ENCODE measurements around the gene LEPROT.

Gene LEPROT

GRCh38 chr1:65412256-65412983, 8.0 kb upstream of the LEPROT start:
- TF ChIP-seq CTCF (IDR thresholded peaks at IDR 0.05; ENCODE audit: low read depth, low read length) = no peak
- peak in 1 of 2 donors; percentile 38 for DNase-seq (ENCODE audit: low read depth in 2 of 2)

GRCh38 chr1:65412984-65413375, 7.5 kb upstream of the LEPROT start:
- DNase-seq (ENCODE audit: low read depth in 2 of 2) = peak in 1 of 2 donors; percentile 61
- no peak for TF ChIP-seq CTCF (IDR thresholded peaks at IDR 0.05; ENCODE audit: low read depth, low read length)
- no peak overlapping the region for H3K4me3 ChIP-seq (replicated peaks in 1 of 2; ENCODE audit: low read depth in 2 of 2, low read length in 2 of 2)

More at GRCh38 chr1:65412256-65412983, 8.0 kb upstream of the LEPROT start:
- H3K4me3 ChIP-seq (replicated peaks in 1 of 2; ENCODE audit: low read depth in 2 of 2, low read length in 2 of 2) = no peak overlapping the region

GRCh38 chr1:65414538-65414937, 5.9 kb upstream of the LEPROT start:
- no peak overlapping the region for H3K4me3 ChIP-seq (replicated peaks in 1 of 2; ENCODE audit: low read depth in 2 of 2, low read length in 2 of 2)

DNA sequence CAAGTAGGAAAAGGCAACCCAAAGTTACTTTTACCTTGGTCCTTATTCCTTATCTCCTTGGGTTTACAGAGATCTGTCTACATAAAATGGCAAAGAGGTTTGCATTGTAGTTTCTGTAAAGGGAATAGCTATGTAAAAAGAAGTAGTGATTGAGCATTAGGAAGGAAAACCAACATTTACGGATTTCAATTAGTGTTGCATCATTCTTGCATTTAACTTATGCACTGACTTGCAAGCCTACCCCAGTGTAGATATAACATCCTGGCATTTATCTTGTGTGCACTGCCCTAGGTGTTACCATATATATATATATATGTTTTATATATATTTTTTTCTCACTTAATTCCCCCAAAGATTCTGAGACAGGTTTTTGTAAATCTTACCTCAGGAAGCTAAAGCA, 3.7 kb upstream of the LEPROT start:
- no peak for DNase-seq (ENCODE audit: low read depth in 2 of 2)
- H3K4me3 ChIP-seq (replicated peaks in 1 of 2; ENCODE audit: low read depth in 2 of 2, low read length in 2 of 2) = no peak overlapping the region
- TF ChIP-seq CTCF (IDR thresholded peaks at IDR 0.05; ENCODE audit: low read depth, low read length) = no peak

More at GRCh38 chr1:65414538-65414937, 5.9 kb upstream of the LEPROT start:
- DNase-seq (ENCODE audit: low read depth in 2 of 2) = no peak
- no peak for TF ChIP-seq CTCF (IDR thresholded peaks at IDR 0.05; ENCODE audit: low read depth, low read length)

GRCh38 chr1:65417729-65418128, 2.7 kb upstream of the LEPROT start:
- H3K4me3 ChIP-seq (replicated peaks in 1 of 2; ENCODE audit: low read depth in 2 of 2, low read length in 2 of 2) = no peak overlapping the region
- TF ChIP-seq CTCF (IDR thresholded peaks at IDR 0.05; ENCODE audit: low read depth, low read length) = no peak
- no peak for DNase-seq (ENCODE audit: low read depth in 2 of 2)

- TF ChIP-seq CTCF (IDR thresholded peaks at IDR 0.05; ENCODE audit: low read depth, low read length) = no peak
- peak in 1 of 2 donors; percentile 46 for DNase-seq (ENCODE audit: low read depth in 2 of 2)
- H3K4me3 ChIP-seq (replicated peaks in 1 of 2; ENCODE audit: low read depth in 2 of 2, low read length in 2 of 2) = no peak overlapping the region
These were observed 1.8 kb upstream of the LEPROT start for GRCh38 chr1:65418522-65419185.
